22Rv1 (cell line): ENCODE data around the gene CNP.

Experiments used
- ZFX ChIP-seq: fragments of 450-650 bp; IDR thresholded peaks from 2 replicates; pipeline ENCODE4 v1.6.1; 2017; ENCODE audit warnings: antibody characterized with exemption, borderline replicate concordance
- TF ChIP-seq, protein P1 (sequence below): fragments of 450-650 bp; IDR thresholded peaks from 2 replicates; pipeline ENCODE4 v1.5.1; 2017; ENCODE audit warnings: mild to moderate bottlenecking

DNA sequence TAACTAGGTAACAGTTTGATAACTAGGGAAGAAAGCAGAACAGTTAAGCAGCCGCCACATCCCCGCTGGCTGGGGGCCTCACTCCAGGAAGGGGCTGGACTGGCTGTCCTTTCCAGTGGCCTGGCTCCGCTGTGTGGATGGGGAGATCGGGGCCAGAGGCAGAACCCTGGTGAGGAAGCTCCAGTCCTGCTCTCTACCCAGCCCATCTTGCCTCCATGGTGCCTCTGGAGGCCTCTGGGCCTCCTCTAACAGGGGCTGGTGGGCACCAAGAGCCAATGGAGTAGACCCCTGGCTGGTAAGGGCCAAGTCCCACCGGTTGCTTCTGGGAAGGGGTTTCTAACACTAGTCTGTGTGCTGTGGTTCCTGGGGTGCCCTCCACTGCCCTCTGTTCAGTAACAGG, 8.1 kb downstream of the CNP start:
- TF ChIP-seq, protein P1, sequence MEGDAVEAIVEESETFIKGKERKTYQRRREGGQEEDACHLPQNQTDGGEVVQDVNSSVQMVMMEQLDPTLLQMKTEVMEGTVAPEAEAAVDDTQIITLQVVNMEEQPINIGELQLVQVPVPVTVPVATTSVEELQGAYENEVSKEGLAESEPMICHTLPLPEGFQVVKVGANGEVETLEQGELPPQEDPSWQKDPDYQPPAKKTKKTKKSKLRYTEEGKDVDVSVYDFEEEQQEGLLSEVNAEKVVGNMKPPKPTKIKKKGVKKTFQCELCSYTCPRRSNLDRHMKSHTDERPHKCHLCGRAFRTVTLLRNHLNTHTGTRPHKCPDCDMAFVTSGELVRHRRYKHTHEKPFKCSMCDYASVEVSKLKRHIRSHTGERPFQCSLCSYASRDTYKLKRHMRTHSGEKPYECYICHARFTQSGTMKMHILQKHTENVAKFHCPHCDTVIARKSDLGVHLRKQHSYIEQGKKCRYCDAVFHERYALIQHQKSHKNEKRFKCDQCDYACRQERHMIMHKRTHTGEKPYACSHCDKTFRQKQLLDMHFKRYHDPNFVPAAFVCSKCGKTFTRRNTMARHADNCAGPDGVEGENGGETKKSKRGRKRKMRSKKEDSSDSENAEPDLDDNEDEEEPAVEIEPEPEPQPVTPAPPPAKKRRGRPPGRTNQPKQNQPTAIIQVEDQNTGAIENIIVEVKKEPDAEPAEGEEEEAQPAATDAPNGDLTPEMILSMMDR: no peak
- TF ChIP-seq ZFX: no peak
